ENCODE measurements around the gene ANKRD63.

- TF ChIP-seq CTCF (conservative IDR thresholded peaks at IDR 0.05; ENCODE audit: low read depth, low read length) (no peak), EZH2 (IDR thresholded peaks at IDR 0.05; ENCODE audit: low read length, unreplicated experiment) (no peak)
These were observed 23.8 kb downstream of the ANKRD63 start for GRCh38 chr15:40259021-40259420.
